Vagina (tissue), 2 donors: ENCODE data around the gene SLC10A3. TPM values are rescaled to one million over a fixed set of nuclear protein-coding genes. Genes with fewer than 3 reads are reported as not detected.

Experiments
- DNase-seq, 2 donors: peaks; one replicate each; pipeline ENCODE4 v3.0.0-alpha.2; 2017; ENCODE audit errors: extremely low spot score in 2 of 2
- H3K27ac ChIP-seq: fragments of 200-600 bp; sonication (generic); one replicate; pipeline ENCODE4 v1.5.1; 2019
- H3K27me3 ChIP-seq: fragments of 200-600 bp; sonication (generic); one replicate; pipeline ENCODE4 v1.5.1; 2019
- H3K36me3 ChIP-seq, 2 donors: fragments of 200-600 bp; sonication (generic); one replicate each; pipeline ENCODE4 v1.5.1; 2017 to 2019
- H3K4me1 ChIP-seq: fragments of 200-600 bp; sonication (generic); one replicate; pipeline ENCODE4 v1.5.1; 2019
- H3K4me3 ChIP-seq, 2 donors: fragments of 200-600 bp; sonication (generic); 1 replicate in 1 of 2; 2 replicates in 1 of 2; pipeline ENCODE4 v1.5.1; 2016 to 2019
- H3K9me3 ChIP-seq: fragments of 200-600 bp; sonication (generic); one replicate; pipeline ENCODE4 v1.5.1; 2019
- CTCF ChIP-seq, 3 experiments: fragments of 450-650 bp in 2 of 3; fragments of 200-600 bp in 1 of 3; sonication (generic) in 1 of 3; IDR thresholded peaks; one replicate each; pipeline ENCODE4 v1.5.1; 2017 to 2019; ENCODE audit warnings: antibody characterized with exemption in 3 of 3, mild to moderate bottlenecking in 2 of 3, moderate library complexity in 2 of 3
- POLR2A ChIP-seq, 2 donors: fragments of 450-650 bp; IDR thresholded peaks; one replicate each; pipeline ENCODE4 v1.6.1; 2017; ENCODE audit warnings: antibody characterized with exemption in 2 of 2, mild to moderate bottlenecking in 2 of 2, moderate library complexity in 2 of 2
- POLR2AphosphoS5 ChIP-seq, 2 donors: sonication (generic); formaldehyde crosslinking; IDR thresholded peaks; one replicate each; pipeline ENCODE4 v1.9.0; 2017; ENCODE audit warnings: antibody characterized with exemption in 2 of 2, mild to moderate bottlenecking in 2 of 2, low read depth in 1 of 2; ENCODE audit not compliant: insufficient read depth in 1 of 2
- intact Hi-C: fragments of 100-400 bp; cut with DNase I; formaldehyde crosslinking; loops from one replicate; pipeline ENCODE4 v1.15.1; 2023
- total RNA-seq: library from RNA; depleted of rRNA; stranded (reverse); fragments of >200 nt; gene quantifications from one replicate; pipeline ENCODE4 v1.2.3, GENCODE V29; 2016

Gene SLC10A3
- total RNA-seq, 1 donor from 2014 or later, result 28.2 TPM

GRCh38 chrX:154486396-154487207, 3.8 kb downstream of the SLC10A3 start, which contains the start of gene UBL4A:
Gene UBL4A, minus strand, starts transcription at chrX:154486615. Its CDS starts 31 bp downstream, at chrX:154486584.
- DNase-seq, result no peak
- H3K4me3 ChIP-seq, result peak within 1 kb of the TSS; percentile 52 to 67
- H3K9me3 ChIP-seq, result no peaks in the 10 kb centered on the region
- H3K27ac ChIP-seq, result peak within 1 kb of the TSS; percentile 85
- H3K4me1 ChIP-seq, result peaks cover 29% of the 10 kb centered on the region
- intact Hi-C loops, result no loop called here
- no peaks in the 10 kb centered on the region for H3K27me3 ChIP-seq
- TF ChIP-seq CTCF (IDR thresholded peaks at IDR 0.05), result no peak
- peak in 1 of 2 donors; percentile 51 for TF ChIP-seq POLR2AphosphoS5 (IDR thresholded peaks at IDR 0.05; ENCODE audit: insufficient read depth in 1 of 2, low read depth in 1 of 2)
- peak in 1 of 2 donors; percentile 20 for TF ChIP-seq POLR2A (IDR thresholded peaks at IDR 0.05)
- peaks cover 0 to 4% of the 10 kb centered on the region in 2 donors for H3K36me3 ChIP-seq

- peaks cover 29% of the 10 kb centered on the region for H3K4me1 ChIP-seq
- no peaks in the 10 kb centered on the region for H3K27me3 ChIP-seq
- TF ChIP-seq CTCF (IDR thresholded peaks at IDR 0.05) (no peak), POLR2A (IDR thresholded peaks at IDR 0.05) (no peak), POLR2AphosphoS5 (IDR thresholded peaks at IDR 0.05; ENCODE audit: insufficient read depth in 1 of 2, low read depth in 1 of 2) (no peak)
- intact Hi-C loops, result no loop called here
- peak overlapping the region; percentile 52 to 67 for H3K4me3 ChIP-seq
- H3K27ac ChIP-seq, result peak overlapping the region; percentile 85
- H3K36me3 ChIP-seq, result peaks cover 0 to 4% of the 10 kb centered on the region in 2 donors
- no peaks in the 10 kb centered on the region for H3K9me3 ChIP-seq
- DNase-seq, result no peak
These were observed 4.4 kb downstream of the SLC10A3 start for GRCh38 chrX:154486052-154486395.

- Histone ChIP-seq H3K4me3 (peak overlapping the region; percentile 52 to 67), H3K4me1 (peaks cover 29% of the 10 kb centered on the region), H3K36me3 (peaks cover 0 to 4% of the 10 kb centered on the region in 2 donors), H3K9me3 (no peaks in the 10 kb centered on the region), H3K27ac (peak overlapping the region; percentile 85), H3K27me3 (no peaks in the 10 kb centered on the region)
- TF ChIP-seq POLR2A (IDR thresholded peaks at IDR 0.05) (no peak), CTCF (IDR thresholded peaks at IDR 0.05) (no peak), POLR2AphosphoS5 (IDR thresholded peaks at IDR 0.05; ENCODE audit: insufficient read depth in 1 of 2, low read depth in 1 of 2) (peak in 1 of 2 donors; percentile 10)
- intact Hi-C loops, result no loop called here
- DNase-seq, result no peak
These were observed 5.0 kb downstream of the SLC10A3 start for GRCh38 chrX:154485150-154486051.

GRCh38 chrX:154484255-154485149, 5.9 kb downstream of the SLC10A3 start:
- TF ChIP-seq POLR2AphosphoS5 (IDR thresholded peaks at IDR 0.05; ENCODE audit: insufficient read depth in 1 of 2, low read depth in 1 of 2) (no peak), CTCF (IDR thresholded peaks at IDR 0.05) (no peak), POLR2A (IDR thresholded peaks at IDR 0.05) (no peak)
- intact Hi-C loops, result no loop called here
- Histone ChIP-seq H3K36me3 (peaks cover 0 to 4% of the 10 kb centered on the region in 2 donors), H3K27ac (peak overlapping the region; percentile 21), H3K4me1 (peaks cover 23% of the 10 kb centered on the region), H3K9me3 (no peaks in the 10 kb centered on the region), H3K27me3 (no peaks in the 10 kb centered on the region), H3K4me3 (no peak overlapping the region)
- no peak for DNase-seq
